ENCODE data around the gene AP2A1.

AP2A1 gene

DNA sequence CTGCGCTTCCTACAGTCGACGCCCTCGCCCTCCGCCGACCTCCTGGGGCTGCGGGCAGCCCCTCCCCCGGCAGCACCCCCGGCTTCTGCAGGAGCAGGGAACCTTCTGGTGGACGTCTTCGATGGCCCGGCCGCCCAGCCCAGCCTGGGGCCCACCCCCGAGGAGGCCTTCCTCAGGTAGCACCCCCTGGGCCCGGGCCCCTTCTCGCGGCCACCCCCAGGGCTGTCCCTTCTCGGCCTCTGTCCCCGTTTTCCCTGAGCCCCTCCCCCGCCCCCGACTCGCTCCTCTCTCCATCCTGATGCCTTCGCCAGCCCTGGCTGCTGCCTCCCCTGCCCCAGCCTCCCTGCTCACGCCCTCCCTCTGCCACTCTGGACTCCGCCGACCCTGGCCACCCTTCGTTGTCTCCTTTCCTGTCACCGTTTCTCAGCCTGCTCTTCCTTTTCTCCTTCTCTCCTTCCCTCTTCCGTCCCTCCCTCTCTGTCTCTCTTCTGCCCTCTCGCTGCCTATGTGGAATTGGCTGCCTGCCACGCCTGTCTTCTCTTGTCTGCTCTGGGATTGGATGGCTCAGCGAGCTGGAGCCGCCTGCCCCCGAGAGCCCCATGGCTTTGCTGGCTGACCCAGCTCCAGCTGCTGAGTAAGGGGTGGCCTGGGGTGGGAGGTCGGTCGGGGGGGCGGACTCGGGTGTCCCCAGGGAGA is 35.3 kb downstream of the AP2A1 start:
- Mint-ChIP-seq H3K4me3 (no peak overlapping the region), H3K27me3 (no peaks in the 10 kb centered on the region), H3K36me3 (ENCODE audit: insufficient read depth) (peaks cover 29% of the 10 kb centered on the region), H3K9me3 (no peaks in the 10 kb centered on the region), H3K4me1 (no peaks in the 10 kb centered on the region), H3K27ac (ENCODE audit: low read depth) (no peak overlapping the region)
- ATAC-seq (replicated peaks; ENCODE audit: extremely low read depth, poor library complexity, severe bottlenecking): no peak
- no peak for DNase-seq (ENCODE audit: low spot score in 2 of 2)

GRCh38 chr19:49802836-49803528 is 36.2 kb downstream of the AP2A1 start:
- ATAC-seq (replicated peaks; ENCODE audit: extremely low read depth, poor library complexity, severe bottlenecking): no peak
- H3K4me3 Mint-ChIP-seq: no peak overlapping the region
- H3K27me3 Mint-ChIP-seq: no peaks in the 10 kb centered on the region
- H3K27ac Mint-ChIP-seq (ENCODE audit: low read depth): no peak overlapping the region
- no peaks in the 10 kb centered on the region for H3K4me1 Mint-ChIP-seq
- no peaks in the 10 kb centered on the region for H3K9me3 Mint-ChIP-seq
- peaks cover 26% of the 10 kb centered on the region for H3K36me3 Mint-ChIP-seq (ENCODE audit: insufficient read depth)
- no peak for DNase-seq (ENCODE audit: low spot score in 2 of 2)

GRCh38 chr19:49803529-49803856 is 36.7 kb downstream of the AP2A1 start:
- no peak for ATAC-seq (replicated peaks; ENCODE audit: extremely low read depth, poor library complexity, severe bottlenecking)
- Mint-ChIP-seq H3K27ac (ENCODE audit: low read depth) (peak overlapping the region; percentile 38), H3K36me3 (ENCODE audit: insufficient read depth) (peaks cover 22% of the 10 kb centered on the region), H3K9me3 (no peaks in the 10 kb centered on the region), H3K4me3 (no peak overlapping the region), H3K27me3 (no peaks in the 10 kb centered on the region), H3K4me1 (no peaks in the 10 kb centered on the region)
- no peak for DNase-seq (ENCODE audit: low spot score in 2 of 2)

GRCh38 chr19:49805822-49806619 is 39.2 kb downstream of the AP2A1 start:
- Mint-ChIP-seq H3K9me3 (no peaks in the 10 kb centered on the region), H3K4me3 (no peak overlapping the region), H3K27me3 (no peaks in the 10 kb centered on the region), H3K36me3 (ENCODE audit: insufficient read depth) (peaks cover 13% of the 10 kb centered on the region), H3K27ac (ENCODE audit: low read depth) (peak overlapping the region; percentile 16), H3K4me1 (peaks cover 14% of the 10 kb centered on the region)
- ATAC-seq (replicated peaks; ENCODE audit: extremely low read depth, poor library complexity, severe bottlenecking) (no peak), DNase-seq (ENCODE audit: low spot score in 2 of 2) (no peak)

- DNase-seq (ENCODE audit: low spot score in 2 of 2): no peak
- Mint-ChIP-seq H3K36me3 (ENCODE audit: insufficient read depth) (peaks cover 12% of the 10 kb centered on the region), H3K27me3 (no peaks in the 10 kb centered on the region), H3K4me1 (peaks cover 14% of the 10 kb centered on the region), H3K9me3 (no peaks in the 10 kb centered on the region), H3K27ac (ENCODE audit: low read depth) (peak overlapping the region; percentile 16), H3K4me3 (no peak overlapping the region)
- no peak for ATAC-seq (replicated peaks; ENCODE audit: extremely low read depth, poor library complexity, severe bottlenecking)
These were observed 39.8 kb downstream of the AP2A1 start for GRCh38 chr19:49806620-49806959.

- DNase-seq (ENCODE audit: low spot score in 2 of 2): no peak
- ATAC-seq (replicated peaks; ENCODE audit: extremely low read depth, poor library complexity, severe bottlenecking): no peak
- H3K4me1 Mint-ChIP-seq: peaks cover 18% of the 10 kb centered on the region
- peak overlapping the region; percentile 65 for H3K27ac Mint-ChIP-seq (ENCODE audit: low read depth)
- no peaks in the 10 kb centered on the region for H3K9me3 Mint-ChIP-seq
- H3K4me3 Mint-ChIP-seq: no peak overlapping the region
- H3K27me3 Mint-ChIP-seq: no peaks in the 10 kb centered on the region
- peaks cover 12% of the 10 kb centered on the region for H3K36me3 Mint-ChIP-seq (ENCODE audit: insufficient read depth)
These were observed 40.5 kb downstream of the AP2A1 start for GRCh38 chr19:49807058-49807903.

GRCh38 chr19:49807904-49808675 is 41.3 kb downstream of the AP2A1 start:
- Mint-ChIP-seq H3K4me3 (peak overlapping the region; percentile 84), H3K9me3 (no peaks in the 10 kb centered on the region), H3K27ac (ENCODE audit: low read depth) (peak overlapping the region; percentile 82), H3K36me3 (ENCODE audit: insufficient read depth) (peaks cover 16% of the 10 kb centered on the region), H3K4me1 (peaks cover 26% of the 10 kb centered on the region), H3K27me3 (no peaks in the 10 kb centered on the region)
- DNase-seq (ENCODE audit: low spot score in 2 of 2) (no peak), ATAC-seq (replicated peaks; ENCODE audit: extremely low read depth, poor library complexity, severe bottlenecking) (no peak)

DNA sequence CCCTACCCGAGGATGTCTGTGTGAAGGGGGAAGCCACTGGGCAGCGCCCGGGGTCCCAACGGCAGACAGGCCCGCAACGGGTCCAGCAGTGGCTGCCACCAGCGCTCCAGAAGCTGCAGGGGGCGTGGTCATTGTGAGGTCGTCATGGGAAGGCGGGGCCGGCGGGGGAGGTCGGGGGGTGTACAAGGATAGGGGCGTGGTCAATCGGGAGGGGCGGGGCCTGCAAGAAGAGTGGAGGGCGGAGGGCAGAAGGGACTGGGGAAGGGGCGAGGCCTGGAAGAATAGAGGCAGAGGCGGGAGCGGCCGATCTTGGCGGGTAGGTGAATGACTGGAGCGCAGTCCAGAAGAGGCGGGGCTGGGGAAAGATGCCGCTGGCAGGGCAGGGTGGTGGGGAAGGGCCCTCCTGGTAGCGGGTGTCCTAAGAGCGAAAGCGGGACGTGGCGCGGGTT is 41.9 kb downstream of the AP2A1 start:
- H3K27ac Mint-ChIP-seq (ENCODE audit: low read depth): peak overlapping the region; percentile 82
- H3K9me3 Mint-ChIP-seq: no peaks in the 10 kb centered on the region
- H3K36me3 Mint-ChIP-seq (ENCODE audit: insufficient read depth): peaks cover 17% of the 10 kb centered on the region
- DNase-seq (ENCODE audit: low spot score in 2 of 2) (peak; percentile 59 to 78), ATAC-seq (replicated peaks; ENCODE audit: extremely low read depth, poor library complexity, severe bottlenecking) (no peak)
- peaks cover 32% of the 10 kb centered on the region for H3K4me1 Mint-ChIP-seq
- peak overlapping the region; percentile 84 for H3K4me3 Mint-ChIP-seq
- H3K27me3 Mint-ChIP-seq: no peaks in the 10 kb centered on the region

- H3K4me3 Mint-ChIP-seq: peak overlapping the region; percentile 84
- ATAC-seq (replicated peaks; ENCODE audit: extremely low read depth, poor library complexity, severe bottlenecking): no peak
- H3K9me3 Mint-ChIP-seq: no peaks in the 10 kb centered on the region
- peak overlapping the region; percentile 82 for H3K27ac Mint-ChIP-seq (ENCODE audit: low read depth)
- H3K27me3 Mint-ChIP-seq: no peaks in the 10 kb centered on the region
- peak; percentile 25 to 29 for DNase-seq (ENCODE audit: low spot score in 2 of 2)
- peaks cover 38% of the 10 kb centered on the region for H3K4me1 Mint-ChIP-seq
- H3K36me3 Mint-ChIP-seq (ENCODE audit: insufficient read depth): peaks cover 17% of the 10 kb centered on the region
These were observed 42.5 kb downstream of the AP2A1 start for GRCh38 chr19:49809160-49809940.

DNA sequence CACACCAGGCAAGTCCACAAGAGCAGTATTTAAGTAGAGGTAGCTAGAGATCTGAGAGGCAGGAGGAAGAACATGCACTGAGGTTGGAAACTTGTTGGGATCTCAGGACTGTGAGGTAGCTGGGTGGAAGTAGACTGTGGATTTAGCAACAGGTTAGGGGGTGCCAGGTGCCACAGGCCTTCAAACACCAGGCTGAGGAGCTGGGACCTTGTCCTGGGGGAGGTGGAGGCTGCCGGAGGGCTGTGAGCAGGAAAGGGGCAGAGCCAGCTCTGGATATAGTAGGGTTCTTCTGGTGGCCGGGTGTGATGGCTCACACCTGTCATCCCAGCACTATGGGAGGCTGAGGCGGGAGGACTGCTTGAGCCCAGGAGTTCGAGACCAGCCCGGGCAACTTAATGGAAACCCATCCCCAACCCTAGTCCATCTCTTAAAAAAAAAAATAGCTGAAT is 43.2 kb downstream of the AP2A1 start:
- peaks cover 13% of the 10 kb centered on the region for H3K36me3 Mint-ChIP-seq (ENCODE audit: insufficient read depth)
- peaks cover 39% of the 10 kb centered on the region for H3K4me1 Mint-ChIP-seq
- H3K27me3 Mint-ChIP-seq: no peaks in the 10 kb centered on the region
- no peaks in the 10 kb centered on the region for H3K9me3 Mint-ChIP-seq
- no peak for ATAC-seq (replicated peaks; ENCODE audit: extremely low read depth, poor library complexity, severe bottlenecking)
- H3K27ac Mint-ChIP-seq (ENCODE audit: low read depth): no peak overlapping the region
- DNase-seq (ENCODE audit: low spot score in 2 of 2): no peak
- peak overlapping the region; percentile 84 for H3K4me3 Mint-ChIP-seq

- no peak for DNase-seq (ENCODE audit: low spot score in 2 of 2)
- no peak for ATAC-seq (replicated peaks; ENCODE audit: extremely low read depth, poor library complexity, severe bottlenecking)
- H3K4me1 Mint-ChIP-seq: peaks cover 39% of the 10 kb centered on the region
- no peaks in the 10 kb centered on the region for H3K9me3 Mint-ChIP-seq
- no peaks in the 10 kb centered on the region for H3K27me3 Mint-ChIP-seq
- peak overlapping the region; percentile 92 for H3K4me3 Mint-ChIP-seq
- no peak overlapping the region for H3K27ac Mint-ChIP-seq (ENCODE audit: low read depth)
- H3K36me3 Mint-ChIP-seq (ENCODE audit: insufficient read depth): peaks cover 16% of the 10 kb centered on the region
These were observed 44.5 kb downstream of the AP2A1 start for GRCh38 chr19:49811328-49811727.
